ENCODE results near the gene A2M.

The A2M gene

DNA sequence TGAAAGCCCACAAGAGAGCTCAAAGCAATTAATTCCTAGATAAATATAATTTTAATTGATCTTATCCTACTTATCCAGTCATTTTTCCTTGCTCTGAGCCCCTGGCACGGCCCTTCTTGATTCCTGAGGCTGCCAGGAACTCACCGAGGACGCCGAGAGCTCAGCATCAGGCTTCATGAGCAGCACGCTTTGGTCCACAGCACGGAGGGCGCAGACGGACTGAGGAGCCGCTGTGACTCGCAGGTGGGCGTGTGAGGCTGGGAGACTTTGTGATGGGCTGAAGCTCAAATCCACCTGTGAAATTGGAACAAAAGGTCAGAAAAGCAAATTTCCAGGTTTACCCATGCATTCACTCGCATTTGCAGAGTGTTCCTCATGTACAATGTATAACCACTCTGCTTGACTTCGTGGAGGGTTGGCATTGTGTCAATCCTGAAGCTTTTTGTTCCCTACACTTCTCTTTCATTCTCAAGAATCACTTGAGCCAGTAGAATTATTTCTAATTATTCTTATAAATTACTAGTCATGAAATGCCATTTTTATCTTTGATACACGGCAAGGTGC, 17.2 kb downstream of the A2M start:
- Histone ChIP-seq H3K9ac (ENCODE audit: insufficient read length) (no peak overlapping the region), H3K4me3 (no peak overlapping the region), H3K36me3 (ENCODE audit: insufficient read depth, low read length) (no peaks in the 10 kb centered on the region), H3K9me3 (ENCODE audit: low read depth, low read length) (no peaks in the 10 kb centered on the region), H3K27ac (no peak overlapping the region)
- no peak for TF ChIP-seq EZH2 (IDR thresholded peaks at IDR 0.05)
- DNase-seq (ENCODE audit: low read depth, low spot score), result no peak

- Histone ChIP-seq H3K9me3 (ENCODE audit: low read depth, low read length) (no peaks in the 10 kb centered on the region), H3K36me3 (ENCODE audit: insufficient read depth, low read length) (no peaks in the 10 kb centered on the region), H3K9ac (ENCODE audit: insufficient read length) (no peak overlapping the region)
Measured at GRCh38 chr12:9098115-9098452, 17.6 kb downstream of the A2M start.

DNA sequence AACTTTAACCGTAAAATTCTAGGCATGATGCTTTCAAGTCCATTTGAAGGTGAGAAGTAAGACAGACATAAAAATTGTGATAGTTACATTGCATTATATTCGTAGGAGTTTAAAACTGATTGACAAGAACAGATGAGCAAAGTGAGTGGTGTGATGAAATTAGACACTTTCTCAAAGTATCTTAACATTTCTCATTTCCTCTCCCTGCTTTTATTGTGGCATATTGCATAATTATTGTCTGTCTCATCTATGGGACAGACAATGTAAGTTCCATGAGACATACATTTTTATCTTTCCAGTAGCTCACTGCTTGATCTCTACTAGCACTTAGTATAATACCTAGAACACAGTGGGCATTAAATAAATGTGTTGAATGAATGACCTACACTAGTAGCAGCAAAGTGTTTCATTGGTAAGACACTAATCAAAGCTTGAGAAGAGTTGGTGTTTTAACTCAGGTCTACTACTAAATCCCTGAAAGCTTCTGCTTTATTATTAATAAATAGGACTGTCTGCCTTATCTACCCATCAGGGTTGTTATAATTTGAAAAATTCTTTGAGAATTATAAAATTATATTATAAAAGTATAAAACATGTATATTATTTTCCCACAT, 19.0 kb downstream of the A2M start:
- H3K9ac ChIP-seq (ENCODE audit: insufficient read length), result no peak overlapping the region
- H3K27ac ChIP-seq, result no peak overlapping the region
- no peaks in the 10 kb centered on the region for H3K36me3 ChIP-seq (ENCODE audit: insufficient read depth, low read length)
- H3K9me3 ChIP-seq (ENCODE audit: low read depth, low read length), result no peaks in the 10 kb centered on the region
- no peak for DNase-seq (ENCODE audit: low read depth, low spot score)
- TF ChIP-seq EZH2 (IDR thresholded peaks at IDR 0.05) (no peak), POLR2AphosphoS5 (IDR thresholded peaks at IDR 0.05; ENCODE audit: borderline replicate concordance, low read depth, low read length) (no peak)
- H3K4me3 ChIP-seq, result no peak overlapping the region

More at GRCh38 chr12:9098115-9098452, 17.6 kb downstream of the A2M start:
- no peak overlapping the region for H3K4me3 ChIP-seq
- DNase-seq (ENCODE audit: low read depth, low spot score), result no peak
- TF ChIP-seq EZH2 (IDR thresholded peaks at IDR 0.05) (no peak), FOXP2 (optimal IDR thresholded peaks at IDR 0.05; ENCODE audit: control extremely low read depth, extremely low read length, insufficient read depth) (no peak), POLR2AphosphoS5 (IDR thresholded peaks at IDR 0.05; ENCODE audit: borderline replicate concordance, low read depth, low read length) (no peak)
- H3K27ac ChIP-seq, result no peak overlapping the region

DNA sequence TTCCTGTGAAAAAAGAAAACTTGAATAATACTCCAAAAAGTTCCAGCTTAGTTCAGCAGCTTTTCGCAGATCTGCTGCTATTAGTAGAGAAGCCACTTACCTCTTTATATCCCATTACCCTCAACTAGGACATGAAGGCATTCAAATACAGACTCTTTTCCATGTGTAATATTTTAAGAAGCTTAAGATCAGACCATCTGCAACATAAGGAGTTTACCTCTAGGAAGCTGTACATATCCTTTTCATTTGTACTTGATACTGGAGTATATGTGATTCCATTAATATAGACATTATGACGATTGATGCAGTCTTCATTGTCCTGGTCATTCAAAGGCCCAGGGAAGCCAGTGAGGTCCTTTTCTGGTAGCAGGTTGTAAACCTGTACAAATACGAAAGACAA, 20.4 kb downstream of the A2M start:
- no peak for DNase-seq (ENCODE audit: low read depth, low spot score)
- TF ChIP-seq FOXP2 (optimal IDR thresholded peaks at IDR 0.05; ENCODE audit: control extremely low read depth, extremely low read length, insufficient read depth), result no peak
- Histone ChIP-seq H3K9ac (ENCODE audit: insufficient read length) (no peak overlapping the region), H3K27ac (no peak overlapping the region), H3K36me3 (ENCODE audit: insufficient read depth, low read length) (no peaks in the 10 kb centered on the region), H3K4me3 (no peak overlapping the region), H3K9me3 (ENCODE audit: low read depth, low read length) (no peaks in the 10 kb centered on the region)

- Histone ChIP-seq H3K9me3 (ENCODE audit: low read depth, low read length) (no peaks in the 10 kb centered on the region), H3K27ac (no peak overlapping the region), H3K36me3 (ENCODE audit: insufficient read depth, low read length) (no peaks in the 10 kb centered on the region), H3K9ac (ENCODE audit: insufficient read length) (no peak overlapping the region), H3K4me3 (no peak overlapping the region)
- TF ChIP-seq POLR2AphosphoS5 (IDR thresholded peaks at IDR 0.05; ENCODE audit: borderline replicate concordance, low read depth, low read length) (no peak), EZH2 (IDR thresholded peaks at IDR 0.05) (no peak), FOXP2 (optimal IDR thresholded peaks at IDR 0.05; ENCODE audit: control extremely low read depth, extremely low read length, insufficient read depth) (no peak)
- DNase-seq (ENCODE audit: low read depth, low spot score), result no peak
Measured at GRCh38 chr12:9094512-9095206, 21.1 kb downstream of the A2M start.

- DNase-seq (ENCODE audit: low read depth, low spot score), result no peak
- no peak overlapping the region for H3K27ac ChIP-seq
- H3K9ac ChIP-seq (ENCODE audit: insufficient read length), result no peak overlapping the region
- no peaks in the 10 kb centered on the region for H3K9me3 ChIP-seq (ENCODE audit: low read depth, low read length)
- no peaks in the 10 kb centered on the region for H3K36me3 ChIP-seq (ENCODE audit: insufficient read depth, low read length)
- TF ChIP-seq POLR2AphosphoS5 (IDR thresholded peaks at IDR 0.05; ENCODE audit: borderline replicate concordance, low read depth, low read length), result no peak
- no peak for TF ChIP-seq EZH2 (IDR thresholded peaks at IDR 0.05)
- TF ChIP-seq FOXP2 (optimal IDR thresholded peaks at IDR 0.05; ENCODE audit: control extremely low read depth, extremely low read length, insufficient read depth), result no peak
- no peak overlapping the region for H3K4me3 ChIP-seq
Measured at GRCh38 chr12:9091891-9092598, 23.7 kb downstream of the A2M start.

GRCh38 chr12:9090220-9090619, 25.5 kb downstream of the A2M start:
- Histone ChIP-seq H3K27ac (no peak overlapping the region), H3K36me3 (ENCODE audit: insufficient read depth, low read length) (no peaks in the 10 kb centered on the region), H3K9me3 (ENCODE audit: low read depth, low read length) (no peaks in the 10 kb centered on the region), H3K4me3 (no peak overlapping the region), H3K9ac (ENCODE audit: insufficient read length) (no peak overlapping the region)
- TF ChIP-seq EZH2 (IDR thresholded peaks at IDR 0.05) (no peak), POLR2AphosphoS5 (IDR thresholded peaks at IDR 0.05; ENCODE audit: borderline replicate concordance, low read depth, low read length) (no peak), FOXP2 (optimal IDR thresholded peaks at IDR 0.05; ENCODE audit: control extremely low read depth, extremely low read length, insufficient read depth) (no peak)
- no peak for DNase-seq (ENCODE audit: low read depth, low spot score)

DNA sequence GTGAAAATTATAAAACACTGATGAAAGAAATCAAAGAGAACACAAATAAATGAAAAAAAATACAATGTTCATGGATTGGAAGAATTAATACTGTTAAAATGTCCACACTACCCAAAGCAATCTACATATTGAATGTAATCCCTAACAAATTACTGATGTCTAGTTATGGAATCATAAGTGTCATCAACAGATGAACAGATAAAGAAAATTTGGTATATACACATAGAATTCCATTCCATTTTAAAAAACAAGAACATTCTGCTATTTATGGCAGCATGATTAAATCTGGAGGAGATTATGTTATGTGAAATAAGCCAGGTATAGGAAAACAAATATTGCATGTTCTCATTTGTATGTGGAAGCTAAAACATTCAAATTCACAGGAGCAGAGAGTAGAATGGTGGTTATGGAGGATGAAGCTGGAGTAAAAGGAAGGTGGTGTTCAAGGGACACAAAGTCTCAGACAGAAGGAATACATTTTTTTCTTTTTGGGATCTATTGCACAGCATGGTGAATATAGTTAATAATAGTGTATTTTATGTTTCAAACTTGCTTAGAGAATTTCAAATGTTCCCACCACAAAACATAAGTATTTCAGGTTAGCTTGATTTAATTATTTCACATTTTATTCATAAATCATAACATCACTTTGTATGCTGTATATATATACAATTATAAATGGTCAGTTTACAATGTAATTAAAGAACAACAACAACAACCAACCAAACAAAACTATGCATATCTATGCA, 28.5 kb downstream of the A2M start:
- H3K9ac ChIP-seq (ENCODE audit: insufficient read length), result no peak overlapping the region
- no peaks in the 10 kb centered on the region; the same call in 1 of the 2 replicates for H3K9me3 ChIP-seq (ENCODE audit: low read depth, low read length)
- H3K27ac ChIP-seq, result no peak overlapping the region
- TF ChIP-seq FOXP2 (optimal IDR thresholded peaks at IDR 0.05; ENCODE audit: control extremely low read depth, extremely low read length, insufficient read depth) (no peak), EZH2 (IDR thresholded peaks at IDR 0.05) (no peak), POLR2AphosphoS5 (IDR thresholded peaks at IDR 0.05; ENCODE audit: borderline replicate concordance, low read depth, low read length) (no peak)
- H3K4me3 ChIP-seq, result no peak overlapping the region
- DNase-seq (ENCODE audit: low read depth, low spot score), result no peak
- no peaks in the 10 kb centered on the region for H3K36me3 ChIP-seq (ENCODE audit: insufficient read depth, low read length)

Data from SK-N-MC (cell line).